Erythroblast (primary cell): ENCODE results near the gene ENTPD2.

Experiments used
- GATA1 ChIP-seq: IDR thresholded peaks from 2 replicates; pipeline ENCODE4 v1.6.1; 2011; ENCODE audit warnings: low read depth, mild to moderate bottlenecking, control low read depth, low read length, moderate library complexity
- POLR2A ChIP-seq: IDR thresholded peaks from 2 replicates; pipeline ENCODE4 v1.6.1; 2011; ENCODE audit warnings: mild to moderate bottlenecking, low read length

DNA sequence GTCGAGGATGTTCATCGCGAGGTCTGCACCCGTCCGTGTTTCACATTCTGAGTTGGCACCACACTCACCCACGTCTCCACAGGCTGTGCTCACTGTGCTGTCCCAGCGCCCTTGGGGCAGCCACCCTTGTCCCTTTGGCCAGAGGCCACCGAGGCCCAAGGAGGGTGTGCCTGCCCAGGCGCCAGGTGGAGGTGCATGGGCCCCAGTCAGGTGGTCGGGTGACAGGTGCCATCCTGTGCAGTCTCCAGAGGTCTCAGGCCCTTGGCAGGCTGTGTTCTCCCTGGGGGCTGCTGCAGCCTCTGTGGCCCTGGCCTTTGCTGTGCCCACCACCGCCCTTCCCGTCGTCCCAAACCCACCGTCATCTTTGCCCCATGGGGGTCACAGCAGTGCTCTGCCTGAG lies 45.4 kb upstream of the ENTPD2 start:
- TF ChIP-seq POLR2A (no peak), GATA1 (no peak)
